Ascending aorta (tissue), 2 donors: Measurements from ENCODE around the gene SMARCAD1. TPM values are rescaled to one million over a fixed set of nuclear protein-coding genes. Genes with fewer than 3 reads are reported as not detected.

Experiments used
- DNase-seq, 2 donors: peaks; one replicate each; pipeline ENCODE4 v3.0.0-alpha.2; 2019; ENCODE audit warnings: low spot score in 2 of 2
- H3K27ac ChIP-seq, 2 donors: fragments of 200-600 bp; sonication (generic); one replicate each; pipeline ENCODE4 v1.5.1; 2016 to 2017; ENCODE audit warnings: mild to moderate bottlenecking in 1 of 2
- H3K27me3 ChIP-seq: fragments of 200-600 bp; sonication (generic); one replicate; pipeline ENCODE4 v1.5.1; 2017
- H3K36me3 ChIP-seq, 2 donors: fragments of 200-600 bp; sonication (generic); one replicate each; pipeline ENCODE4 v1.5.1; 2016
- H3K4me1 ChIP-seq, 2 donors: fragments of 200-600 bp; sonication (generic); one replicate each; pipeline ENCODE4 v1.5.1; 2016 to 2017; ENCODE audit warnings: mild to moderate bottlenecking in 1 of 2
- H3K4me3 ChIP-seq, 2 donors: fragments of 200-600 bp; sonication (generic); one replicate each; pipeline ENCODE4 v1.5.1; 2016 to 2017; ENCODE audit warnings: mild to moderate bottlenecking in 1 of 2
- H3K9me3 ChIP-seq, 2 donors: fragments of 200-600 bp; sonication (generic); one replicate each; pipeline ENCODE4 v1.5.1; 2016
- CTCF ChIP-seq, 3 experiments: fragments of 200-600 bp in 2 of 3; fragments of 450-650 bp in 1 of 3; sonication (generic) in 2 of 3; IDR thresholded peaks; one replicate each; pipeline ENCODE4 v1.5.1; 2016 to 2019; ENCODE audit warnings: antibody characterized with exemption in 3 of 3, mild to moderate bottlenecking in 1 of 3, moderate library complexity in 1 of 3
- intact Hi-C: fragments of 100-400 bp; cut with DNase I; formaldehyde crosslinking; loops from one replicate; pipeline ENCODE4 v1.15.1; 2023
- total RNA-seq: library from RNA; depleted of rRNA; stranded (reverse); fragments of >200 nt; gene quantifications from one replicate; pipeline ENCODE4 v1.1.0, GENCODE V29; 2016

Gene SMARCAD1
- total RNA-seq, 1 donor from 2014 or later, result 3.3 TPM

GRCh38 chr4:94338681-94339351 is 131.2 kb downstream of the SMARCAD1 start:
- no peaks in the 10 kb centered on the region for H3K36me3 ChIP-seq
- H3K9me3 ChIP-seq, result no peaks in the 10 kb centered on the region
- H3K27me3 ChIP-seq, result no peaks in the 10 kb centered on the region
- H3K27ac ChIP-seq, result no peak overlapping the region
- DNase-seq, result no peak
- H3K4me3 ChIP-seq, result no peak overlapping the region
- no peak for TF ChIP-seq CTCF (IDR thresholded peaks at IDR 0.05)
- H3K4me1 ChIP-seq, result no peaks in the 10 kb centered on the region
- intact Hi-C loops, result no loop called here

- no peaks in the 10 kb centered on the region for H3K27me3 ChIP-seq
- H3K4me3 ChIP-seq, result no peak overlapping the region
- no peaks in the 10 kb centered on the region for H3K4me1 ChIP-seq
- DNase-seq, result no peak
- no peaks in the 10 kb centered on the region for H3K9me3 ChIP-seq
- no peaks in the 10 kb centered on the region for H3K36me3 ChIP-seq
- TF ChIP-seq CTCF (IDR thresholded peaks at IDR 0.05), result no peak
- no peak overlapping the region for H3K27ac ChIP-seq
- intact Hi-C loops, result no loop called here
These were observed 132.1 kb downstream of the SMARCAD1 start for GRCh38 chr4:94339779-94340178.

Other genes with a start within 250 kb of the SMARCAD1 start
- gene HPGDS, start 135.0 kb downstream of the SMARCAD1 start, total RNA-seq, result not detected
- 103 TPM for gene PDLIM5, start 244.1 kb downstream of the SMARCAD1 start, total RNA-seq